HG03469 (cell line): ENCODE data around the gene MAP3K8.
"Not testable (repeated sequence)": the region's sequence is repeated elsewhere in the genome, so short reads cannot be mapped to it uniquely, and the experiment has no call there.

Experiments
- ATAC-seq: cut with Tn5 transposase; IDR thresholded peaks from one replicate; pipeline ENCODE4 v1.9.1; 2021; ENCODE audit warnings: mild to moderate bottlenecking, moderate library complexity, moderate number of reproducible peaks; ENCODE audit not compliant: unreplicated experiment

MAP3K8 gene

DNA sequence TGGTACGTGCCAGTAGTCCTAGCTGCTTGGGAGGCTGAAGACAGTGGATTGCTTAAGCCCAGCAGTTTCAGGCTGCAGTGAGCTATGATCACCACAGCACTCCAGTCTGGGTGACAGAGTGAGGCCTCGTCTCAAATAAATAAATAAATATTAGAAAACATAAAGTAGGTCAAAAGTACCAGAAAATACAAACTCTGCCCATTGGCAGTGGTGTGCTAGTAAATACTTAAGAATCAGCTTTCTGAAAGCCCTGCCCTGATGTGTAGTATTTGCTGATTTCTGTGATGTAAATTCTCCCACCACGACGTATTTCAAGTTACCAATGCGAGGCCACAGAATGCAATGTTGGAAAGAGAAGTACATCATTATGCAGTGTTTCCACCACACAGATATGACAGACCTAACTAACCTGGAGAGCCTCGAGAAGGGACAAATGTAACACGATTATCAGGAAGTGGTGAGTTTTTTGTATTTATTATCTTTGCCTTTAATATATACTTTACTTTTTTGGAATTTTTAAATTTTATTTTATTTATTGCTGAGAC is 11.8 kb upstream of the MAP3K8 start:
- ATAC-seq: no peak

DNA sequence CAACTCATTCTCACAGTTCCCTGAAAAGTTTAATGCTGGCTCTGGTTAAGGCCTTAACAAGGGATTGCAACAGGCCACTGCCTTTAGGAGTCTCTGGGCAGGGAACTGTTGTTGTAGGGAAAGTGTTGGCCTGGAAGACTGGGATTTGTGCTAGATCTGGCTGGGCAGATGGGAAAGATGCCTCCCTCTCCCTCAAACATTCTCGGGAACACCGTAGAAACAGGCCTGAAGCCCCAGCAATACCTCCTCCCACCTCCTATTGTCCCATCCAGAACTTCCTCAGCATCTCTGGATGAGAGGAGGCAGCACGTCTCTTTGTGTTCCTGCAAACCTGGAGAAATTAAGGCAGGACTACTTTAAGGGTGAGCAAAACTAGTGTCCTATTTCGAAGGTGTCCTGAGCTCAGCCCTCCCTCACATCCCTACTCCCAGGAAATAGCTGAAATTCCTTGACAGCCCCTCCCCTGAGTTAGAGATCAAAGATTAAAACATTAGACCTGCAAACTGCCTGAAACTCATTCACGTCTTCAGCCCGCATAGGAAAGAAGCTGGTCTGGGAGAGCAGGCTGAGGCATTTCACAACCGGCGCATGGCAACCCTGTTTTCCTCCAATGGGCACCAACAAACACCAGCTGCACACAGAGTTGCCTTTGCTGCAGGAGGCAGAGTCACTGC is 10.9 kb upstream of the MAP3K8 start:
- ATAC-seq: no peak

DNA sequence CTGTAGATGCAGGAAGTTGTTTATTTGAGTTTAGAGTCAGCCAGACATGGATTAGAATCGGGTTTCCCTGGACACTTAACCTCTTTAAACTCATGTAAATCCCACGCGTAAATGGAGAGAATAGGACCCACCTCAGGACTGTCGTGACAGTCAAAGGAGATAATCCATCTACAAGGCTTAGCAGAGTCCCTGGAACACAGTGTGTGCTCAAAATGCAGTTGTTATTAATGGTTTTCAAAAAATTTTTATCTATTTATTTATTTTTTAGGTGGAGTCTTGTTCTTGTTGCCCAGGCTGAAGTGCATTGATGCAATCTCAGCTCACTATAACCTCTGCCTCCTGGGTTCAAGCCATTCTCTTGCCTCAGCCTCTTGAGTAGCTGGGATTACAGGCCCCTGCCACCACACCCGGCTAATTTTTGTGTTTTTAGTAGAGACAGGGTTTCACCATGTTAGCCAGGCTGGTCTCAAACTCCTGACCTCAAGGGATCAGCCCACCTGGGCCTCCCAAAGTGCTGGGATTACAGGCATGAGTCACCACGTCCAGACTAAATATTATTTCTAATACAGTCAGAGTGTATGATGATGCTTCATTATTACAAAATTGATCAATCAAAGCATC is 10.2 kb upstream of the MAP3K8 start:
- ATAC-seq: not testable (repeated sequence)

DNA sequence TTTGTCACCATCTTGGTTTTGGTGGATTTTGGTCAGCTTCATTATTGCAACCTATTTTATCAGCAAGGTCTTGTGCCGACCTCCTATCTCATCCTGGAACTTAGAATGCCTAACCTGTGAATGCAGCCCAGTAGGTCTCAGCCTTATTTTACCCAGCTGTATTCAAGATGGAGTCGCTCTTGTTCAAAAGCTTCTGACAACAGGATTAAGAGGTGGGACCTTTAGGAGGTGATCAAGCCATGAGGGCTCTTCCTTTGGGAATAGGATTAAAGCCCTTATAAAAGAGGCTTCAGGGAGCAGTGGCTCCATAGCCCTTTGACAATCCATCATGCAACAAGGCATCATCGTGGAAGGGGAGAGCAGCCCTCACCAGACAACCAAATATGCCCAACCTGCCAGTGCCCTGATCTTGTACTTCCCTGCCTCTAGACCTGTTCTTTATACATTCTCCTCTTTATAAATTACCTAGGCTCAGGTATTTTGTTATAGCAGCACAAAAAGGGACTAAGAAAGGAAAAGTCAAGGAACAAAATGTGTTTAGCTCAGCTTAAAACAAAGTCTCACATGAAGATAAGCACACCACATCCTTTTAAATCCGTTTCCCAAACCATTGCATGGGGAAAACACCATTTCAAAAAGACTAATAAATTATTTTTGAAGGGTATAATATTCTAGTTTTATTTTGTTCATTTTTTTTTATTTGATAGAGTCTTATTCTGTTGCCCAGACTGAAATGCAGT is 8.5 kb upstream of the MAP3K8 start:
- ATAC-seq: no peak

DNA sequence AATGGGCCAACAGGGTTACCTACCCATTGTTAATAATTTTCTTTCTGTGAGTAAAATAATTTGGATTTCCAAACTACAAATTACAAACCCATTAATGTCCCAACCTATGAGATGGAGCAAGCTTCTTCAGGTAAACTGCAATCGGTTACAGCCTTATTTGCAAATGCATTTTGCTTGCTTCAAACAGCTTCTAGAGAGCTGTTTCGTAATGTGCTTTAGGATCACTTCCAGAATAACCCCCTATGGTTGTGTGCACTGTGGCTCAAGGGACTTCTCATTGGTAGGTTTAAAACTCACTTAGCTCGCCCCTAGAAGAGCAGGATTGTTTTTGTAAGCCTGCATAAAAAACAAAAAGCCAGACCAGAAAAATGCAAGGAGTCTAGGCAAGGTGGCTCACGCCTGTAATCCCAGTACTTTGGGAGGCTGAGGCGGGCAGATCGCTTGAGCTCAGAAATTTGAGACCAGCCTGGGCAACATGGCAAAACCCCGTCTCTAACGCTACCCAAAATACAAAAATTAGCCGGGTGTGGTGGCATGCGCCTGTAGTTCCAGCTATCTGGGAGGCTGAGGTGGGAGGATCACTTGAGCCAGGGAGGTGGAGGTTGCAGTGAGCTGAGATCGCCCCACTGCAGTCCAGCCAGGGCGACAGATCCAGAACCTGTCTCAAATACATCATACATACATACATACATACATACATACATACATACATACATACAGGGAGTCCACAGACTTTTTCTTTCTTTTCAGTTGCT is 3.3 kb upstream of the MAP3K8 start:
- no peak for ATAC-seq

DNA sequence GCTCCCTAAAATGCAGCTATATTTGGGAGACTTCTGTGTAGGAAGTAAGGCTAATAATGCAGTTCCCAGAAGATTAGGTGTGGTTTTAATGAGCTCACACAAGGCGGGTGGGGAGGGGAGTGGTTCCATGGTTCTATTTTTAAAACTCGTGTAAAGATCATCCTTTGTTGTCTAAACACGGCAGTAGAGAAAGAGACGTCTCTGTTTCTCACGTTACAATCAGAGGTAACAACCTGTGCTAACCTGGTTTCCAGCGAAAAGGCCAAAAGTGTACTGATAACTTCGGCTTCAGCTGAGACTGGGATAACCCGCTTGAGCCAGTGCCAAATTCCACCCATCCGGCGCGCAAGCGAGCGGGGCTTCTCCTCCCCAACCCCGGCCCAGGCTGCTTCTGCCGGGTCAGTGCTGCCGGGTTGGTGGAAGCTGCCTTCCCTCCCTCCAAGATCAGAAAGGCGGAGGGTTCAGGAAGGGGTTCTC is 2.5 kb upstream of the MAP3K8 start:
- no peak for ATAC-seq

DNA sequence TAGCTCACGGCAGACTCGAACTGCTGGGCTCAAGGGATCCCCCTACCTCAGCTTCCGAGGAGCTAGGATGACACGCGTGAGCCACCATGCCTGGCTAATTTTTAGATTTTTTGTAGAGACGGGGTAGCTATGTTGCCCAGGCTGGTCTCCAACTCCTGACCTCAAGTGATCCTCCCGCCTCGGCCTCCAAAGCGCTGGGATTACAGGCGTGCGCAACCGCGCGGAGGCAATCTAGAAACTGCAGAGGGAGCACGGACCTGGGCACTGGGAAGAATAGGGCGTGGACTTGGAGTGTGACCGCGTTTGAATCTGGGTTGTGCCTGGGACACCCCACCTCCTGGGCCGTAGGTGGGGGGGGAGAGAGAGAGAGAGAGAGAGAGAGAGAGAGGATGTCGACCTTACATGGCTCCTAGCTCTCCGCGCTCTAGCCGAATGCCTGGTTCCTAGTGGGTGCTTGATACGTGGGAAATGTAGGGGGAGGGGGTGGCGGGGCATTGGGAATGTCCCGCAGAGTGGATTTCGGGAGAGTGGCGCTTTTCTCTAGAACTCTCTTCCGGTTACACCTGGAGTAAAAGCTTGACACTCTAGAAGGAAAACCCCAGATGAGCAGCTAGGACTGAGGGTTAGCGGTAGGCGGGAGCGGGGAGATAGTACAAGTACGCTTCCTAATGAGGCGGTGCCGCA is 1.2 kb upstream of the MAP3K8 start:
- ATAC-seq: no peak

DNA sequence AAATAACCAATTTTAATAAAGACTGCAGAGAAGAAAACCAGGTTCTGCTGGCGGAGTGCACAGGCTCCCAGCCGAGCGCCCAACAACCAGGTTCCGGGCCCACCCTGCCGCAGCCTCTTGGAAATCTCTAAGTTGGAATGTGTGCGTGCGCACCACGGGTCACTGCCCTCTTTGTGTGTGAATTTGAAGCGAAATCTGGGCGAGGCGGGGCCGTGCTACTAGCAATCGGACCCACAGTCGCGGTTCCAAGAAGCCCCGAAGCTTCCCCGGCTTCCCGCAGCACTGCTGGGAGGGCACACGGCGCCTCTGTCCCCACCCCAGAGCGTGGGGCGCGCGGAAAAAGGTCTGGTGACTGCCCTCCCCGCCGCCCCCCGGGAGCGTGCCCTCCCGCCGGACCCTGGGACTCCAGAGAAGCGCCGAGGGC is 666 bp upstream of the MAP3K8 start:
- ATAC-seq: peak; percentile 6

DNA sequence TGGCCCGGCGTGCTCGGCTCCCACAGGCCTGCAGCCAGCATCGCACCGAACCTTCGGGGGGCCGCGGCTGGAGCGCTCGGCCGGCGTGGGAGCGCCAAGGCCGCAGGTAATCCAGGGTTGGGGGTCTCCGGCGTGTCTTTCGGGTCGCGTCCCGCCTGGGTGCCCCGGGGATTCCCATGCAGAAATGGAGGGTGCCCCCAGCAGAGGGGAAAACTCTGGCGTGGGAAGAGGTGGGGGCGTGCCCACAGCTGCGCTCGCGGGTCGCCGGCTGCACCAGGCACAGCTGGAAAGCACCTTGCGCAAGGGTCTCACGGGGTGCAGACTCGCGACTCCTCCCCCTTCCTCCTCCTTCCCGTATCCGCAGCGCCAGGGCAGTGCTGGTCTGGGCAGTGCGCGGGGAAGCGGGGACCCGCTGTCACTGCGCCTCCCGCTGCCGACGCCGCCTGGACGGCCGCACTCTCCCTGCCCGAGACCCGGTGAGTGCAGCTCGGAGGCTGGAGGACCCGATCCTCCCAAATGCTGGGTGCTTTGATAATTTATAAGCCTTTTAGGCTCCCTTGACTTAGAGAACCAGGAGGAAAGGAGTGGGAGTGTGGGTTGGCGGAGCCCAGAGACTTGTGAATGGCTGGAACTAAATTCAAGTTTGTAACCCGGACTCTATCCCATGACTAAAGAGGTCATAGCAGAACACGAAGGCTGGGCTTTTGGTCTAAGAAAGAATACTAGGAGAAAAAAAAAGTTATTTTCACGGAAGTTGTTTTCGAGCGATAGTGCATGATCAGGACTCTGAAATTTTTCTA is 489 bp downstream of the MAP3K8 start:
- ATAC-seq: peak; percentile 23

DNA sequence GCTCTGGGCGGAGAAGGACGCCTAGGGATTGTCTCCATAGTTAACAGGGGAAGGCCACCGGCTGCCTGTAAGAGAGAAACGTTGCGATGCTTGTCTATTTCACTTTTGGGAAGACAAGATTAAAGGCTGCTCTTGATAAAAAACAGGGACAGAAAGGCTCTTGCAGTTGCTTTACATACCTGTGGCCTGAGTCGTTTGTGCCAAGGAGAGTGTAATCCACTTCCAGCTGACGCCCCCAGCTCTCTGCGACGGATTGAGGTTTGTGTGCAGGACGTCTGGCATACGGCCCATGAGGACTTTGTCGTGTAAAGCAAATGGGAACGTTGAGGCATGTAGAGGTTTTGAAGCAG is 1.1 kb downstream of the MAP3K8 start:
- no peak for ATAC-seq

DNA sequence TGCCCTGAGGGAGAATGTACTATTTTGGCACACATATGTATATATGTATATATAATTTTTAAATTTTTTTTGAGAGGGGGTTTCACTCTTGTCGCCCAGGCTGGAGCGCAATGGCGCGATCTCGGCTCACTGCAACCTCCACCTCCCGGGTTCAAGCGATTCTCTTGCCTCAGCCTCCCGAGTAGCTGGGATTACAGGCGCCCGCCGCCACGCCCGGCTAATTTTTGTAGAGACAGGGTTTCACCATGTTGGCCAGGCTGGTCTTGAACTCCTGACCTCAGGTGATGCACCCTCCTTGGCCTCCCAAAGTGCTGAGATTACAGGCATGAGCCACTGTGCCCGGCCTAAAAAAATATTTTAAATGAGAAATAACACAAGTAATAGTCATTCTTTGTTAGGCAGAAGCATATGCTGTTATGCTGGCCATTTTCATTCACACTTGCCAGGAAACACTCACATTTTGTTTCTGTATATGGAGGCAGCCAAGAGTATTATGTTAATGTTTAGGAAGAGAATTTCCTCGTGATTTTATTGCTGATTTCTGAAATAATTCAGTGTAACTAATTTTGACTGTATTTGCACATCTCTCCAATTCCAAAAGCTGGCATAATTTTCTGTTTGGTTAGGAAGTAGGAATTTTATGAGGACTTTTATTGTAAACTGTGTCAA is 1.6 kb downstream of the MAP3K8 start:
- not testable (repeated sequence) for ATAC-seq

DNA sequence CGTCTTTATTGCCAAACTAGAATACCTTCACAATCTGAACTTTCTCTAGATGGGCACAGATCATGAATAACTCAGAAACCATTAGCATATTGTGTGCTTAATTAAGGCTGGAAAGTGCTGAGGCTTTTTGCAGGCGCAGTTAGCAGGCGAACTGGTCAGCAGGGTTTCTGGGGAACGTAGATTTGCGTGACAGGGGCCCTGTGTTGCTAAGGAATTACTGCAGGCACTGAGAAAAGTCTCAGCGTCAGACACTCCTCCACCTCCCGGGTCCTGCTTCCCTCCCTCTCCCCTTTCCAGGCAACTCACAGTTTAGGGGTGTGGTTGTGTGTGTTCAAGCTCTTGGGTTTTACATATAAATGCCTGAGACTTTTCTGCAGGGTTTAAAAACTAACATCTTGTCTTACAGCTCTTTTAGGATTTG is 2.2 kb downstream of the MAP3K8 start:
- ATAC-seq: no peak

DNA sequence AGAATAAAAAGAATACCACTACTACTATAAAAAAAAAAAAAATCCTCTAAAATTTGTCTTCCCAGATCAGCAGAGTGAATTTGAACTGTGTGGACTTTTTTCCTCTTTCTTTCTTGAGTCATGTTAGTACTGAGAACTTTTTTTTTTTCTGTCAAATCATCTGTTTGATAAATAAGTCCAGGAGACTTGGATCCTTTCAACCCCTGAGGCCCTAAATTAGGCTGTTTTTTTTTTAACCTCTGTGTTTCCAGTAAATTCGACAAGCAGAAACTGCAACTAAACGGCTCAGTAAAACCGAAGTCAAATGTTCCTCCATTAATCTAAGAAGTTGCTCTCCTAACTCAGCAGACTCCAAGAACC is 2.7 kb downstream of the MAP3K8 start:
- ATAC-seq: no peak

DNA sequence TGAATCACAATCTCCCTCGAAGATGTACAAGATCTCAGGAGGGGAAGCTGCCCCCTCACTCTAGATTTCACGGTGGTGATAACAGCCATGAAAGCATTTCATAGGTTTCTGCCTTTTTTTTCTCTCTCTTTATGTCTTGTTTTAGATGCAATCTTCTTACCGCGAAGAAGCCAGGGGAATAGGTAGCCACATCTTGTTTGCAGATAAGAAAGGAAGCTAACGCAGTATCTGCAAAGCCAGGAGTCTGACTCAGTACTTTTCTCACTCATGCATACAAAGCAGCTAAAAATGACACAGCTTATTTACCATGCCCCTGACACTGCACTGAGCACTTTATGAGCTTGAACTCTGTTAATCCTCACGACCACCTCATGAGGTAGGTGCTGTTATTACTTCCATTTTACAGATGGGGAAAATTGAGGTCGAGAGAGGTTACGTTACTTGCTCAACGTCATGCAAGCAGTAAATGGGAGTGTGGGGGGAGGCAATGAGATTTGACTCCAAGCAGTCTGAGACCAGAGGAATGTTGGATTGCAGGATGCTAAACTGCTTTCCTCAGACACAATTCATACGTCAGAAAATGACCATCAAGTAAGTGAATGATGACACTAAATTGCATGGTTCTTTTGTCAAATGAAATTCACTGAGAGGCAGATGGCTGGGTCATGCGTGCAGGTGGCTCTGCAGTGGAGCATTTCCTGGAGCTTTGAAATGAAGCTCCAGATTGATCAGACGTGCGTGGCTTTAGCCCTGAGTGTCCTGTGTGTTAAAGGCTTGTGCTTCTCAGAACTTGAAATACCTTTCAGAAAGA is 3.3 kb downstream of the MAP3K8 start:
- no peak for ATAC-seq

DNA sequence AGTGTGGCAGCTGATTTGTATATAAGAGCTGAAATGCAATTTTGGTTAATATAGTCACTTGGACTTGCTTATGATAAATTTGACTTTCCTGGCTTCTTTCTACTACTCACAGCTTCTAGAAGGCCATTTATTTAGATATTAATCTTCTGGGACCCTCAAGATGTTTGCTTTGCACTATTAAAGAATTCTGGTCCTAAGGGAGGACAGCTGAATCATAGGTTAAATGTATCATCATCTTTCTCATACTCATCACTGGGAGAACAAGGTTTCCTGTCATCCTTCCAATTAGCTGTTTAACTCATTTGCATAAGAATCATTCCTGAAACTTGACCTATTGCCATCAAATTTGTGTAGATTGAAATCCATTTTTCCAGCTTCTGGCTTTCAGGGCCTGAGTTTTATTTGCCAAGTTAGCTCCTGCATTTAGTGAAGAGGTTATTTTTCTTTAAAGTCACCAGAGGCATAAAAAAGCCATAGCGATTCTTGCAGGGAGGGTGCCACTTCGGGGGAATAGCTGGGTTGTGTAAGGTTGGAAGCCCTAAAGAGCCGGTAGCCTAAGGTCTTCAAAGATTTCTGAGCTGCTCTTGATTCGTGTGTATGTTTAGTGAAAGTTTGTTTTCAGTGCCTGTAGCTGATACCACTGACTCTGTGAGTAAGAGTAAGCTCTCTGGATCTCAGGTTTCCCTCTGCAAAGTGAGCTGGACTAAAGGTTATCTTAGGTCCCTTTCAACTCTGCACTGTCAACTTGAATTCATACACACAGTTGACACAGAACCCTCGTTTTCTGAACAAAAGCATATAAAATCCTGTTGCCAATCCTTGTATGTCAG is 4.3 kb downstream of the MAP3K8 start:
- ATAC-seq: no peak

DNA sequence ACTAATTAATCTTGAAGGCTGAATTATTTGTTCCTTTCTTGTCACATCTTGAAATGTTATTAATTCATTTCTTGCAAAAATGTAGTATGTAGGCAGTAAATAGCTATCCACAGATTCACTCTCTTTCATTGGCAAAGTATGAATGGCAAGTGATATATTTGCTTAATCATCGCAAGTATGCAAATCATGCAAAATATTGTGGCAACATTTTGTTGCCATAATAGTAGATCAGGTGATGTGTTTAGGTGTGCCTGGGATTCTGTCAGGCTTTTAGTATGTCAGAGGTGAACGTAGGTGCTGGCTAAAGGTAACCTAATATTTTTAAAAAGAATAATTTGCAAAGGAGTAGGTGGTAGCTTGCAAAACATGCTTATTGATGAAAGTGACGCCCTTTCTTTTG is 5.9 kb downstream of the MAP3K8 start:
- ATAC-seq: no peak

DNA sequence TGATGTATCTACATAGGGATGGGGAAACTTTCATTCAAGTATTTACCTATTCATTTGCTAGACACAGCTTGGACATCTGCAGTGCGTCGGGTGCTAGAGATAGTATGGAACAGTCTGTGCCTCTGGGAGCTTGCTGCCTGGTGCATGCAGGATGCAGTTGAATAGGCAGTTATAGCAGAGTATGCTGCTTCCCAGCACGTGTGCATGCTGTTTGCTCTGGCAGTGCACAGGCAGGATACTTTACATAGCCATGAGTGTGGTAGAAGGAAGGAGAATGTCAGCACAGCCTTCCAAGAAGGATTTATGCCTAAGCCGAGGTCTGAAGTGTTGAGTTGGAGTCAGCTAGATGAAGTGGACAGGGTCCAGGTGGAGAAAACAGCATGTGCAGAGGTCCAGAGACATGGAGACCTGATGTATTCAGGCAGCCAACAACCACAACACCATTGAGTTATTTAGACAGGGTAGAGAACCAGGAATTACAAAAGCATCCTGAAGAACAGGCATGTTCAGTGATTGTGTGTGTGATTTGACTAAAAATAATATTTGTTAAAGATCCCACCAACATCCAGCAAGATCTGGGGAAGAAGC is 8.1 kb downstream of the MAP3K8 start:
- ATAC-seq: no peak
